Lower leg skin (tissue), 3 donors: ENCODE measurements around the gene SELENOP.

Source experiments
- CTCF ChIP-seq, 3 donors: fragments of 450-650 bp; IDR thresholded peaks; one replicate each; pipeline ENCODE4 v1.5.1; 2016; ENCODE audit warnings: antibody characterized with exemption in 3 of 3, mild to moderate bottlenecking in 3 of 3, moderate library complexity in 2 of 3
- POLR2A ChIP-seq, 2 donors: fragments of 450-650 bp; IDR thresholded peaks; one replicate each; pipeline ENCODE4 v1.6.1; 2016 to 2017; ENCODE audit warnings: antibody characterized with exemption in 2 of 2, mild to moderate bottlenecking in 1 of 2, moderate library complexity in 1 of 2

- TF ChIP-seq CTCF (IDR thresholded peaks at IDR 0.05) (no peak), POLR2A (IDR thresholded peaks at IDR 0.05) (no peak)
Observed at GRCh38 chr5:42854795-42855194, 43.1 kb upstream of the SELENOP start.
